Heart left ventricle (tissue), 16 donors: ENCODE measurements around the gene ATF7. TPM values are rescaled to one million over a fixed set of nuclear protein-coding genes. Genes with fewer than 3 reads are reported as not detected.

Experiments
- ATAC-seq, 4 donors: fragments of 200-7000 bp; cut with Tn5 transposase; one replicate each; pipeline ENCODE4 v1.9.1; 2020 to 2022; ENCODE audit warnings: moderate library complexity in 4 of 4, mild to moderate bottlenecking in 3 of 4, moderate number of reproducible peaks in 1 of 4
- DNase-seq, 5 donors: peaks; one replicate each; pipeline ENCODE4 v3.0.0-alpha.2; 2020
- H3K27ac ChIP-seq, 12 donors: fragments of 200-600 bp; sonication (generic) in 4 of 12; one replicate each; pipeline versions ENCODE4 v1.5.0 to v1.8.0; 2016 to 2022; ENCODE audit warnings: mild to moderate bottlenecking in 2 of 12
- H3K27me3 ChIP-seq, 9 donors: fragments of 200-600 bp; sonication (generic) in 2 of 9; one replicate each; pipeline versions ENCODE4 v1.5.1 to v1.8.0; 2016 to 2022; ENCODE audit warnings: mild to moderate bottlenecking in 3 of 9
- H3K36me3 ChIP-seq, 9 donors: fragments of 200-600 bp; sonication (generic) in 2 of 9; one replicate each; pipeline versions ENCODE4 v1.5.0 to v1.8.0; 2018 to 2022; ENCODE audit warnings: mild to moderate bottlenecking in 2 of 9
- H3K4me1 ChIP-seq, 12 donors: fragments of 200-600 bp; sonication (generic) in 4 of 12; one replicate each; pipeline versions ENCODE4 v1.5.0 to v1.8.0; 2016 to 2022; ENCODE audit warnings: mild to moderate bottlenecking in 3 of 12
- H3K4me3 ChIP-seq, 12 donors: fragments of 200-600 bp; sonication (generic) in 4 of 12; one replicate each; pipeline versions ENCODE4 v1.5.0 to v1.8.0; 2017 to 2022; ENCODE audit warnings: mild to moderate bottlenecking in 9 of 12, moderate library complexity in 4 of 12
- H3K9me3 ChIP-seq, 12 donors: fragments of 200-600 bp; sonication (generic) in 4 of 12; one replicate each; pipeline versions ENCODE4 v1.5.0 to v1.8.0; 2016 to 2022; ENCODE audit warnings: mild to moderate bottlenecking in 1 of 12
- CTCF ChIP-seq, 12 donors: fragments of 200-600 bp; sonication (generic) in 4 of 12; IDR thresholded peaks; one replicate each; pipeline versions ENCODE4 v1.5.0 to v1.8.0; 2018 to 2022; ENCODE audit warnings: antibody characterized with exemption in 12 of 12, mild to moderate bottlenecking in 5 of 12
- POLR2A ChIP-seq, 2 donors: fragments of 450-650 bp; IDR thresholded peaks; one replicate each; pipeline ENCODE4 v1.6.1; 2017; ENCODE audit warnings: antibody characterized with exemption in 2 of 2, mild to moderate bottlenecking in 2 of 2, moderate library complexity in 2 of 2
- WGBS, 4 donors: extraction: QIAGEN DNeasy Blood & Tissue Kit in 2 of 4; methylation state at CpG; one replicate each; pipeline versions ENCODE4 v1.1.5 to v1.1.7; 2013 to 2018; 5-methylcytosine and 5-hydroxymethylcytosine counted together
- intact Hi-C, 10 donors: fragments of 100-400 bp; cut with DNase I; formaldehyde crosslinking; loops; one replicate each; pipeline versions ENCODE4 v1.11.1 to v1.14.2; 2022
- polyA plus RNA-seq, 2 donors: library from polyadenylated mRNA; stranded (reverse); fragments of 200-250 nt; gene quantifications; one replicate each; pipeline ENCODE4 v1.2.3, GENCODE V29; 2013
- total RNA-seq, 9 donors: library from RNA; depleted of rRNA in 2 of 9; stranded (reverse); fragments of >200 nt in 2 of 9; fragmentation: NEBNext Ultra II Directional in 3 of 9; extraction: Animal tissue kit (Norgen Biotek cat#: 25700) in 3 of 9; gene quantifications; one replicate each; pipeline versions ENCODE4 v1.1.0 to v1.2.4, GENCODE V29; 2016 to 2023
- donor health status: ischemic (EF 13 %, LVEDD 7.1; RV severe dilation, severe dysfunction).
- donor health status: healthy with polysubstance abuse.
- donor health status: DM: no; HTN: yes; CAD: no.
- donor health status: DM: no; HTN: no; CAD: no.
- donor health status: ischemic (EF 25% LVEDD 6.9; RV normal size, moderate dysfunction).
- donor health status: ischemic (EF 25% LVEDD 5.7; RV mildly dilated, moderate dysfunction).
- donor health status: healthy.
- donor health status: DM: yes; HTN: yes; CAD: no.
- donor health status: ischemic (EF 35%, LVEDD 5.7; RV mildly dilated, moderate dysfunction).
- donor health status: nonischemic (EF 11% LVEDD 7.7; RV severe dilation, severe dysfunction).
- donor health status: DM: yes; HTN: yes; CAD: no.
- donor health status: PGD.
- donor health status: ischemic (EF 29% LVEDD 5.4; RV normal size, mild dysfunction).
- donor health status: nonischemic (EF 23%, LVEDD 6.1; RV moderate dilation, normal function).

Gene ATF7
- total and polyA plus RNA-seq, 11 donors, result 20.0 to 43.2 (median 31.8) TPM

- DNase-seq (no peak), ATAC-seq (no peak)
- Histone ChIP-seq H3K9me3 (no peaks in the 10 kb centered on the region), H3K4me1 (peaks cover 0 to 44% (median 25%) of the 10 kb centered on the region in 12 donors), H3K27ac (peak overlapping the region; percentile 5 to 87 (median 78)), H3K27me3 (no peaks in the 10 kb centered on the region), H3K4me3 (peak overlapping the region; percentile 13 to 71 (median 62)), H3K36me3 (no peaks in the 10 kb centered on the region)
- 33 to 44% (median 39%) methylated on average over 11 of the region's 11 CpGs for WGBS, 4 donors
- intact Hi-C loops, result loop anchor here in 2 of 10 donors (5.0 kb wide), 1 partner anchor 42 kb away; the partner anchor contains the start of gene PCBP2 (in 2 of the 2)
- TF ChIP-seq CTCF (IDR thresholded peaks at IDR 0.05) (no peak), POLR2A (IDR thresholded peaks at IDR 0.05) (no peak)
Measured at GRCh38 chr12:53493610-53494391, 132.4 kb downstream of the ATF7 start.

- intact Hi-C loops, result loop anchor here in 2 of 10 donors (5.0 kb wide), 1 partner anchor 41 kb away; the partner anchor contains the start of gene PCBP2 (in 2 of the 2)
- Histone ChIP-seq H3K27ac (peak overlapping the region; percentile 52 to 87 (median 78)), H3K27me3 (no peaks in the 10 kb centered on the region), H3K4me3 (peak overlapping the region; percentile 13 to 71 (median 62)), H3K9me3 (no peaks in the 10 kb centered on the region), H3K36me3 (peaks cover 0 to 6% (median 0%) of the 10 kb centered on the region in 9 donors), H3K4me1 (peaks cover 0 to 39% (median 24%) of the 10 kb centered on the region in 12 donors)
- ATAC-seq (peak; percentile 89 to 97 (median 95)), DNase-seq (peak; percentile 94)
- 1 to 2% (median 2%) methylated on average over 28 to 52 of the region's 52 CpGs for WGBS, 4 donors
- TF ChIP-seq POLR2A (IDR thresholded peaks at IDR 0.05) (peak in 1 of 2 donors; percentile 53), CTCF (IDR thresholded peaks at IDR 0.05) (peak in 2 of 12 donors; percentile 32 to 41)
Measured at GRCh38 chr12:53492830-53493609, 133.2 kb downstream of the ATF7 start.

- Histone ChIP-seq H3K4me1 (peaks cover 0 to 37% (median 24%) of the 10 kb centered on the region in 12 donors), H3K36me3 (peaks cover 0 to 14% (median 7%) of the 10 kb centered on the region in 9 donors), H3K4me3 (peak overlapping the region in 10 of 12 donors; percentile 52 to 71 (median 64)), H3K27ac (peak overlapping the region in 11 of 12 donors; percentile 52 to 87 (median 78)), H3K27me3 (no peaks in the 10 kb centered on the region), H3K9me3 (no peaks in the 10 kb centered on the region)
- ATAC-seq (no peak), DNase-seq (no peak)
- WGBS, 4 donors, result 45 to 61% (median 60%) methylated on average over 17 to 20 of the region's 20 CpGs
- intact Hi-C loops, result loop anchor here in 2 of 10 donors (5.0 kb wide), 1 partner anchor 40 kb away; the partner anchor contains the start of gene PCBP2 (in 2 of the 2)
- TF ChIP-seq POLR2A (IDR thresholded peaks at IDR 0.05) (no peak), CTCF (IDR thresholded peaks at IDR 0.05) (no peak)
Measured at GRCh38 chr12:53492188-53492587, 134.0 kb downstream of the ATF7 start.
